Body of pancreas (tissue), 4 donors: ENCODE measurements around the gene TMEM106A. TPM values are rescaled to one million over a fixed set of nuclear protein-coding genes. Genes with fewer than 3 reads are reported as not detected.
"Not testable (repeated sequence)": the region's sequence is repeated elsewhere in the genome, so short reads cannot be mapped to it uniquely, and the experiment has no call there.

Experiments used
- ATAC-seq: fragments of 150-250 bp; one replicate; pipeline ENCODE4 v1.9.1; 2016
- DNase-seq, 4 donors: peaks; one replicate each; pipeline ENCODE4 v3.0.0-alpha.2; 2019
- H3K27ac ChIP-seq, 4 donors: fragments of 200-600 bp; sonication (generic); 1 replicate in 3 of 4; 2 replicates in 1 of 4; pipeline versions ENCODE4 v1.5.1 to v1.6.1; 2016 to 2019; ENCODE audit warnings: mild to moderate bottlenecking in 1 of 4, mixed read lengths in 1 of 4, moderate library complexity in 1 of 4
- H3K27me3 ChIP-seq, 2 donors: fragments of 200-600 bp; sonication (generic); one replicate each; pipeline ENCODE4 v1.6.0; 2016; ENCODE audit warnings: mild to moderate bottlenecking in 1 of 2
- H3K36me3 ChIP-seq, 2 donors: fragments of 200-600 bp; sonication (generic); replicated peaks in 1 of 2; 2 replicates each; pipeline ENCODE4 v1.5.1; 2016; ENCODE audit warnings: low read depth in 2 of 2; ENCODE audit not compliant: insufficient read depth in 1 of 2
- H3K4me1 ChIP-seq: fragments of 200-600 bp; sonication (generic); one replicate; pipeline ENCODE4 v1.6.0; 2016
- H3K4me3 ChIP-seq, 2 donors: fragments of 200-600 bp; sonication (generic); 1 replicate in 1 of 2; 2 replicates in 1 of 2; pipeline ENCODE4 v1.5.1; 2016 to 2019
- H3K9me3 ChIP-seq, 3 donors: fragments of 200-600 bp; sonication (generic); 1 replicate in 2 of 3; 2 replicates in 1 of 3; pipeline ENCODE4 v1.5.1; 2016
- POLR2A ChIP-seq, 3 donors: fragments of 450-650 bp; IDR thresholded peaks; one replicate each; pipeline ENCODE4 v1.6.1; 2016; ENCODE audit warnings: antibody characterized with exemption in 3 of 3, mild to moderate bottlenecking in 2 of 3
- WGBS, 2 donors: methylation state at CpG; one replicate each; pipeline ENCODE4 v1.1.5; 2017; 5-methylcytosine and 5-hydroxymethylcytosine counted together
- intact Hi-C: fragments of 100-400 bp; cut with DNase I; formaldehyde crosslinking; loops from one replicate; pipeline ENCODE4 v1.15.1; 2023
- small RNA-seq: library from RNA; depleted of rRNA; stranded (forward); fragments of <200 nt; gene quantifications from one replicate; pipeline ENCODE3, GENCODE V24; 2016
- total RNA-seq, 2 donors: library from RNA; depleted of rRNA; stranded (reverse); fragments of >200 nt; gene quantifications; one replicate each; pipeline ENCODE4 v1.1.0, GENCODE V29; 2016

The TMEM106A gene
- total RNA-seq, 2 donors from 2014 or later = 4.9 to 6.9 TPM

DNA sequence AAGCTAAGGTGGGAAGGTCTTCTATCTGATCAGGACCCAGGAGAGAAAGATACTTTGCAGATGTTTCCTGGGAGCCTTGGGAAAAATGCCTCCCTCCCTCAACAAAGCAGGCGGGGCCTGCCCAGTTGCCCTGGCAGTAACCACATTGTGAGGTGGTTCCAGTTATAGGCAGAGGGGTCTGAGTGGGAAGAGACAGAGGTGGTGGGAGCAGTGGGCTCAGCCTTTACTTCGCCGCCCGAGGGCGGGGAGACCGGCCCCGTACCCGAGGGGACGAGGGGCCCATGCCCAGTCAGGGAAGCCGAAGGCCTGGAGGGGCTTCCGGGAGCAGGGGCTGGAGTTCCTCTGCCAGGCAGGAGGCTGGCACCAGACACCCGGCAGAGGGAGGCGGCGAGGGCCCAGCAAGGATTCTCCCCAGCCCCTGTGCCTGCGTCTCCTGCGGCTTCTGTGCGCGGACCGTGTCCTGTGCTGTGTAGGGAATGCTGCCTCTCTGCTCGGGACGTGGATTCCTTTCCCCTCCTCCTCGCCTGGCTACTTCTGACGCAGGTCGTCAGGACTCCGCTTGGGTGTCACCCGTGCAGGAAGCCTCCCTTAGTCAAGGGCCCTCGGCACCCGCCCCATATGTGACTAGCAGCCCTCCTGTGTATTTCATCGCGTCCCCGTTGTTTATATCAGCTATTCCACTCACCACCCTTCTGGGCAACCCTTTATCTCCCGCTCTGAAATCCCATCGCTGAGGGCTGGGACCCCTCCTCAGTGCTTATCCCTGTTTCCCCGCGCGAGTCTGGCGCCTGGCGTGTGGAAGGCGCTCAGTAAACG lies 19.7 kb downstream of the TMEM106A start:
- H3K4me3 ChIP-seq, H3K4me1 ChIP-seq, H3K27me3 ChIP-seq, H3K36me3 ChIP-seq, intact Hi-C loops, H3K9me3 ChIP-seq: not testable (repeated sequence)
- TF ChIP-seq POLR2A (IDR thresholded peaks at IDR 0.05) = peak in 1 of 3 donors; percentile 58
- WGBS, 2 donors = 19 to 69% methylated on average over 8 to 23 of the region's 40 CpGs
- peak overlapping the region in 2 of 4 donors; percentile 0 to 15 for H3K27ac ChIP-seq
- peak in 1 of 4 donors; percentile 8 for DNase-seq
- ATAC-seq = peak; percentile 74

DNA sequence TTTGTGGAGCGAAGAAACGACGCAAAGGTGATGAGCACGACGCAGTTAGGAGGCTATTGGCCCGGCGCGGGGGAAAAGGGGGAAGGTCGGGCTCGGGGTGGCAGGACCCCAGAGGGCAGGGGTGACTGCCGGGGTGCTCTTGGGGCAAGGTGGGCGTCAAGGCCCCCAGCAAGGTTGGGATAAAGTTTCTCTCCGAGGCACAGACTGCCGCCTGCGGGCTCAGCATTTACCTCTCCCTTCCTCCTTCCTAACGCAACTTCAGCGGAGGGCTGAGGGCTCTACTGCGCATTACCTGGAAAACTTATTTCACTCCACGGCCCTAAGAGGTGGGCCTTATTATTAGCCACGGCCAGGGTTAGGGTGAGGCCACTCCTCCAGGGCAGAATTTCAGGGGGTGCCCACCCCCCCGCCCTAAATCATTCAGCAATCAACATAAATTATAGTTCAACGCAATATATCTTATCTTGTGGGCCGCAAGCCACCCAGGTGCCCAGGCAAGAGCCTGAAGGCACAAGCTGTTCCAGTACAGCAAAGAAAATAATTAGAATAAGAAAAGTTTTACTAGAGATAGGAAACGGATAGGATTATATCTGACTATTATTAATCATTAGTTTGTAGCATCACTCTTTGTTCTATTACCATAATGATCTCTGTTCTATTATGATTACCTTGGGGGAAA lies 20.5 kb downstream of the TMEM106A start:
- H3K4me1 ChIP-seq, H3K4me3 ChIP-seq, H3K36me3 ChIP-seq, H3K27me3 ChIP-seq, intact Hi-C loops, H3K9me3 ChIP-seq, ATAC-seq: not testable (repeated sequence)
- 34 to 73% methylated on average over 3 to 21 of the region's 24 CpGs for WGBS, 2 donors
- peak overlapping the region in 2 of 4 donors; percentile 0 to 15 for H3K27ac ChIP-seq
- DNase-seq = peak; percentile 46 to 64 (median 52)

DNA sequence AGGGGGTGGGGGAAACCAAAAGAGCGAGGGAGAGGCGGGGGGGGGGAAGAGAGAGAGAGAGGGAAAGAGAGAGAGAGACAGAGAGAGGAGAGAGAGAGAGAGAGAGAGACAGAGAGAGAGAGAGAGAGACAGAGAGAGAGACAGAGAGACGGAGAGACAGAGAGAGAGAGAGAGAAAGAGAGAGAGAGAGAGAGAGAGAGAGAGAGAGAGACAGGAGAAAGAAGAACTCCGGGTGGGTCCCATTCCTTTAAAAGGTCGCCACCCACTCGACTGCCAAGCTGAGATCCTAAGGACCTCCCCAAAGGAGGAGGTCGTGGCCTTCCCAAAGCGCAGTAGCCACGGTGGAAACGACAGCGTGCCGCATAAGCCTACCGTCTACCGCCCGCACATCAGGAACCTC lies 21.6 kb downstream of the TMEM106A start:
- H3K36me3 ChIP-seq, H3K4me3 ChIP-seq, H3K9me3 ChIP-seq, ATAC-seq, intact Hi-C loops, H3K27ac ChIP-seq, H3K4me1 ChIP-seq, DNase-seq, H3K27me3 ChIP-seq: not testable (repeated sequence)
- no CpG with 5 or more reads among the region's 15 CpGs for WGBS, 2 donors

DNA sequence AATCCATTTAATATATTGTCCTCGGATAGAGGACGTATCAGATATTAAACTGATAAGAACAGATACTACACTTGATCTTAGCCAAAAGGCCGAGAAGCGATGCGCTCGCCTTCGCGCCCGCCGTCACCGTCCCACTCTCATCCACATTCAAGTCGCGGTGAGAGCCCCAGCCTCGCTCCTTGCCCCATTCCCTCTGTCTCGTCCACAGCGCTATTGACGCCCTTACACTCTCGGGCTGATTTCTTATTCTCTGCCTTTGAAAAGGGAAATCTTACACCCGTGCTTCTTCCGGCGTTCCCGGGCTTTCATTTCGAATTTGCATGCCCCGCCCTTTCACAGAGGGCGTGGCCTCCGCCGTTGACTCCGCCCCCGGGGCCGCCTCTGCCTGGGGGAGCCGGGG lies 22.2 kb downstream of the TMEM106A start, which contains the start of gene RNU2-1:
RNU2-1 (minus strand) TSS at position 101 of the 400 bp plus-strand sequence.
- H3K4me1 ChIP-seq, ATAC-seq, H3K9me3 ChIP-seq, H3K4me3 ChIP-seq, H3K27me3 ChIP-seq, DNase-seq, H3K36me3 ChIP-seq, intact Hi-C loops, H3K27ac ChIP-seq: not testable (repeated sequence)
- WGBS, 2 donors = no CpG with 5 or more reads among the region's 31 CpGs

DNA sequence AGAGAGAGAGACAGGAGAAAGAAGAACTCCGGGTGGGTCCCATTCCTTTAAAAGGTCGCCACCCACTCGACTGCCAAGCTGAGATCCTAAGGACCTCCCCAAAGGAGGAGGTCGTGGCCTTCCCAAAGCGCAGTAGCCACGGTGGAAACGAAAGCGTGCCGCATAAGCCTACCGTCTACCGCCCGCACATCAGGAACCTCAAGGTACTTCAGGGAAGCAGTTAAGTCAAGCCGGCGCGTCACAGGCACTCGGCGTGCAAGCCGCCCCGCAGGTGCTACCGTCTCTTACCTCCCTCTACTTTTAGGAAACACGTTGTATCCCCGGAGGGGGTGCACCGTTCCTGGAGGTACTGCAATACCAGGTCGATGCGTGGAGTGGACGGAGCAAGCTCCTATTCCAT lies 27.9 kb downstream of the TMEM106A start:
- intact Hi-C loops, DNase-seq, H3K27ac ChIP-seq, H3K36me3 ChIP-seq, H3K4me3 ChIP-seq, H3K9me3 ChIP-seq, H3K4me1 ChIP-seq, H3K27me3 ChIP-seq: not testable (repeated sequence)
- no CpG with 5 or more reads among the region's 26 CpGs for WGBS, 2 donors
- ATAC-seq = peak; percentile 42

DNA sequence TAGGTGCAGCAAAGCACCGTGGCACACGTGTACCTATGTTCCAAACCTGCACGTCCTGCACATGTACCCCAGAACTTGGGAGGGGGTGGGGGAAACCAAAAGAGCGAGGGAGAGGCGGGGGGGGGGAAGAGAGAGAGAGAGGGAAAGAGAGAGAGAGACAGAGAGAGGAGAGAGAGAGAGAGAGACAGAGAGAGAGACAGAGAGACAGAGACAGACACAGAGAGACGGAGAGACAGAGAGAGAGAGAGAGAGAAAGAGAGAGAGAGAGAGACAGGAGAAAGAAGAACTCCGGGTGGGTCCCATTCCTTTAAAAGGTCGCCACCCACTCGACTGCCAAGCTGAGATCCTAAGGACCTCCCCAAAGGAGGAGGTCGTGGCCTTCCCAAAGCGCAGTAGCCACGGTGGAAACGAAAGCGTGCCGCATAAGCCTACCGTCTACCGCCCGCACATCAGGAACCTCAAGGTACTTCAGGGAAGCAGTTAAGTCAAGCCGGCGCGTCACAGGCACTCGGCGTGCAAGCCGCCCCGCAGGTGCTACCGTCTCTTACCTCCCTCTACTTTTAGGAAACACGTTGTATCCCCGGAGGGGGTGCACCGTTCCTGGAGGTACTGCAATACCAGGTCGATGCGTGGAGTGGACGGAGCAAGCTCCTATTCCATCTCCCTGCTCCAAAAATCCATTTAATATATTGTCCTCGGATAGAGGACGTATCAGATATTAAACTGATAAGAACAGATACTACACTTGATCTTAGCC lies 29.1 kb downstream of the TMEM106A start:
- no CpG with 5 or more reads among the region's 34 CpGs for WGBS, 2 donors
- H3K9me3 ChIP-seq, H3K27me3 ChIP-seq, H3K4me1 ChIP-seq, DNase-seq, H3K4me3 ChIP-seq, H3K36me3 ChIP-seq, intact Hi-C loops, H3K27ac ChIP-seq: not testable (repeated sequence)
- ATAC-seq = peak; percentile 45

DNA sequence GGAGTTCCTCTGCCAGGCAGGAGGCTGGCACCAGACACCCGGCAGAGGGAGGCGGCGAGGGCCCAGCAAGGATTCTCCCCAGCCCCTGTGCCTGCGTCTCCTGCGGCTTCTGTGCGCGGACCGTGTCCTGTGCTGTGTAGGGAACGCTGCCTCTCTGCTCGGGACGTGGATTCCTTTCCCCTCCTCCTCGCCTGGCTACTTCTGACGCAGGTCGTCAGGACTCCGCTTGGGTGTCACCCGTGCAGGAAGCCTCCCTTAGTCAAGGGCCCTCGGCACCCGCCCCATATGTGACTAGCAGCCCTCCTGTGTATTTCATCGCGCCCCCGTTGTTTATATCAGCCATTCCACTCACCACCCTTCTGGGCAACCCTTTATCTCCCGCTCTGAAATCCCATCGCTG lies 34.8 kb downstream of the TMEM106A start:
- H3K36me3 ChIP-seq, DNase-seq, H3K9me3 ChIP-seq, H3K4me1 ChIP-seq, H3K27me3 ChIP-seq, intact Hi-C loops, ATAC-seq, H3K4me3 ChIP-seq: not testable (repeated sequence)
- H3K27ac ChIP-seq = peak overlapping the region in 2 of 4 donors; percentile 53 to 62
- 32 to 58% methylated on average over 18 to 20 of the region's 23 CpGs for WGBS, 2 donors

Small RNA genes within 50 kb of the gene (small RNA-seq; reads per million reads assigned to genes)
- gene AC060780.2 = not detected
- gene AC060780.3 = not detected
- gene RF00004 = not detected
- not detected for gene RNU2-1

Other genes with a start within 250 kb of the TMEM106A start
- gene AARSD1, start 247.4 kb upstream of the TMEM106A start, total RNA-seq = 10 to 100 TPM; 44.5 to 51.9 TPM
- gene PTGES3L, start 231.8 kb upstream of the TMEM106A start, total RNA-seq = under 1 TPM in 1 of 2 donors, not detected in 1; 0.52 TPM
- 10 to 100 TPM; 17.1 to 37.6 TPM for gene RUNDC1, start 231.3 kb upstream of the TMEM106A start, total RNA-seq
- gene RPL27, start 213.5 kb upstream of the TMEM106A start, total RNA-seq = 100 to 1,000 TPM; 406 to 507 TPM
- gene IFI35, start 205.1 kb upstream of the TMEM106A start, total RNA-seq = 10 to 100 TPM; 16.2 to 19.5 TPM
- gene VAT1, start 189.5 kb upstream of the TMEM106A start, total RNA-seq = 100 to 1,000 TPM in 1 of 2 donors, 10 to 100 TPM in 1; 83.7 to 101 TPM
- under 1 TPM; 0.33 to 0.52 TPM for gene RND2, start 186.6 kb upstream of the TMEM106A start, total RNA-seq
- 1 to 10 TPM; 2.6 to 7.6 TPM for gene BRCA1, start 86.5 kb upstream of the TMEM106A start, total RNA-seq
- 10 to 100 TPM; 16.2 to 41.0 TPM for gene NBR1, start 40.7 kb upstream of the TMEM106A start, total RNA-seq
- not detected for gene CCDC200, start 16.7 kb downstream of the TMEM106A start, total RNA-seq
- gene RNU2-1, start 22.1 kb downstream of the TMEM106A start, total RNA-seq = not detected
- gene ARL4D, start 187.1 kb downstream of the TMEM106A start, total RNA-seq = 1 to 10 TPM; 2.1 to 4.6 TPM